Bronchial epithelial cell (primary cell): ENCODE measurements around the gene MYL12B. TPM values are rescaled to one million over a fixed set of nuclear protein-coding genes. Genes with fewer than 3 reads are reported as not detected.

Experiments used
- DNase-seq: peaks from one replicate; pipeline ENCODE4 v3.0.0-alpha.2; 2010; ENCODE audit warnings: low read depth
- FAIRE-seq: peaks from 2 replicates; lab custom pipeline; 2011; peaks lifted over from hg19 to GRCh38; lab: Jason Lieb, UNC
- H3K27me3 ChIP-seq: 2 replicates; pipeline ENCODE4 v1.5.1; 2011; ENCODE audit warnings: low read length; ENCODE audit not compliant: control insufficient read depth, insufficient read depth
- H3K36me3 ChIP-seq: 2 replicates; pipeline ENCODE4 v1.5.1; 2011; ENCODE audit warnings: low read length; ENCODE audit not compliant: control insufficient read depth, insufficient read depth
- H3K4me3 ChIP-seq: 2 replicates; pipeline ENCODE4 v1.5.1; 2011; ENCODE audit warnings: mild to moderate bottlenecking, low read depth, low read length, control low read depth
- CTCF ChIP-seq: IDR thresholded peaks from 2 replicates; pipeline ENCODE4 v1.5.1; 2011; ENCODE audit warnings: mild to moderate bottlenecking, moderate library complexity, low read length, control low read depth, inconsistent platforms; ENCODE audit not compliant: insufficient read depth, severe bottlenecking
- total RNA-seq: library from RNA; depleted of rRNA; stranded (reverse); fragments of >200 nt; gene quantifications from 2 replicates; pipeline ENCODE4 v1.2.1, GENCODE V29; 2014

MYL12B gene
- total RNA-seq, 1 donor from 2014 or later, result 649 TPM

- no peaks in the 10 kb centered on the region for H3K27me3 ChIP-seq
- DNase-seq, result no peak
- H3K4me3 ChIP-seq, result no peak overlapping the region
- H3K36me3 ChIP-seq, result peaks cover 13% of the 10 kb centered on the region
- TF ChIP-seq CTCF, result no peak
- no peak for FAIRE-seq
Measured at GRCh38 chr18:3254725-3255124, 7.2 kb upstream of the MYL12B start.

- Histone ChIP-seq H3K4me3 (no peak overlapping the region), H3K27me3 (no peaks in the 10 kb centered on the region), H3K36me3 (peaks cover 13% of the 10 kb centered on the region)
- TF ChIP-seq CTCF, result no peak
- DNase-seq (peak; percentile 56), FAIRE-seq (no peak)
Measured at GRCh38 chr18:3255611-3256165, 6.2 kb upstream of the MYL12B start.

GRCh38 chr18:3256693-3257626 lies 5.0 kb upstream of the MYL12B start:
- DNase-seq (peak; percentile 90), FAIRE-seq (no peak)
- H3K4me3 ChIP-seq, result no peak overlapping the region
- no peaks in the 10 kb centered on the region for H3K27me3 ChIP-seq
- TF ChIP-seq CTCF, result no peak
- peaks cover 12% of the 10 kb centered on the region for H3K36me3 ChIP-seq

GRCh38 chr18:3257627-3258120 lies 4.3 kb upstream of the MYL12B start:
- TF ChIP-seq CTCF, result no peak
- Histone ChIP-seq H3K4me3 (no peak overlapping the region), H3K36me3 (peaks cover 12% of the 10 kb centered on the region), H3K27me3 (no peaks in the 10 kb centered on the region)
- FAIRE-seq (no peak), DNase-seq (no peak)

- no peak for TF ChIP-seq CTCF
- FAIRE-seq (no peak), DNase-seq (no peak)
- Histone ChIP-seq H3K4me3 (peak overlapping the region; percentile 56), H3K36me3 (peaks cover 4% of the 10 kb centered on the region), H3K27me3 (no peaks in the 10 kb centered on the region)
Measured at GRCh38 chr18:3260995-3261372, 949 bp upstream of the MYL12B start.
